OCI-LY7 (cell line): ENCODE data around the gene TMEM165. TPM values are rescaled to one million over a fixed set of nuclear protein-coding genes. Genes with fewer than 3 reads are reported as not detected.

Experiments used
- BruUV-seq: library from RNA; stranded (reverse); fragments of 400-500 nt; replicated peaks from 2 replicates; lab custom pipeline; 2021; lab: Mats Ljungman, UMichigan
- CTCF ChIA-PET: fragments of 300-600 bp; sonication (Branson Sonifier 250); formaldehyde crosslinking; loops from one replicate; lab custom pipeline; 2022; ENCODE audit warnings: antibody characterized with exemption; ENCODE audit not compliant: unreplicated experiment; lab: Charles Lee
- POLR2A ChIA-PET: fragments of 300-600 bp; sonication (Branson Sonifier 250); formaldehyde crosslinking; loops from one replicate; lab custom pipeline; 2022; ENCODE audit warnings: antibody characterized with exemption; lab: Charles Lee
- DNase-seq: peaks from one replicate; pipeline ENCODE4 v3.0.0-alpha.2; 2015; ENCODE audit warnings: low spot score
- H2AFZ ChIP-seq: fragments of 200-600 bp; sonication (generic), shearing (Covaris generic); 2 replicates; pipeline ENCODE4 v1.6.1; 2014; ENCODE audit warnings: mild to moderate bottlenecking, antibody characterized with exemption, low read length, moderate library complexity
- H3K27ac ChIP-seq: fragments of 200-600 bp; sonication (generic); 2 replicates; pipeline ENCODE4 v1.5.1; 2014; ENCODE audit warnings: mixed run types, low read depth, mild to moderate bottlenecking, moderate library complexity, low read length, inconsistent platforms; ENCODE audit not compliant: poor library complexity, severe bottlenecking
- H3K36me3 ChIP-seq: fragments of 200-600 bp; sonication (generic); 2 replicates; pipeline ENCODE4 v1.6.1; 2014; ENCODE audit warnings: mild to moderate bottlenecking, antibody characterized with exemption, low read length, moderate library complexity, mixed read lengths; ENCODE audit not compliant: insufficient read depth
- H3K4me1 ChIP-seq: fragments of 200-600 bp; sonication (generic); 2 replicates; pipeline ENCODE4 v1.5.1; 2014; ENCODE audit warnings: mild to moderate bottlenecking, low read length; ENCODE audit not compliant: insufficient read depth, poor library complexity, severe bottlenecking
- H3K4me2 ChIP-seq: fragments of 200-600 bp; sonication (generic); 2 replicates; pipeline ENCODE4 v1.6.1; 2014; ENCODE audit warnings: mild to moderate bottlenecking, low read length
- H3K4me3 ChIP-seq: fragments of 200-600 bp; sonication (generic); 2 replicates; pipeline ENCODE4 v1.5.1; 2014; ENCODE audit warnings: mild to moderate bottlenecking, low read depth, low read length; ENCODE audit not compliant: poor library complexity, severe bottlenecking
- H3K79me2 ChIP-seq: fragments of 200-600 bp; sonication (generic); 2 replicates; pipeline ENCODE4 v1.6.1; 2016; ENCODE audit warnings: low read depth, mild to moderate bottlenecking, low read length, moderate library complexity, mixed read lengths; ENCODE audit not compliant: insufficient read depth
- H3K9me2 ChIP-seq: fragments of 200-600 bp; sonication (generic); 2 replicates; pipeline ENCODE4 v1.6.1; 2016; ENCODE audit warnings: mild to moderate bottlenecking, low read length, mixed read lengths; ENCODE audit not compliant: insufficient read depth
- H3K9me3 ChIP-seq: fragments of 200-600 bp; sonication (generic); 2 replicates; pipeline ENCODE4 v1.6.1; 2014; ENCODE audit warnings: mild to moderate bottlenecking, mixed run types, low read length, mixed read lengths
- H4K20me1 ChIP-seq: fragments of 200-600 bp; sonication (generic); 2 replicates; pipeline ENCODE4 v1.6.1; 2014; ENCODE audit warnings: mild to moderate bottlenecking, antibody characterized with exemption, low read length, moderate library complexity, mixed read lengths; ENCODE audit not compliant: insufficient read depth
- EZH2phosphoT487 ChIP-seq: fragments of 200-600 bp; sonication (generic); IDR thresholded peaks from 2 replicates; pipeline ENCODE4 v1.6.1; 2018; ENCODE audit warnings: low read depth, borderline replicate concordance, mild to moderate bottlenecking, mixed run types, antibody characterized with exemption, low read length, moderate library complexity, mixed read lengths
- intact Hi-C: fragments of 100-400 bp; cut with micrococcal nuclease; formaldehyde crosslinking; loops from one replicate; pipeline ENCODE4 v1.10.0; 2022; ENCODE audit not compliant: unreplicated experiment
- total RNA-seq, 2 experiments: library from RNA; depleted of rRNA in 1 of 2; stranded (reverse); fragments of >200 nt in 1 of 2; shearing (Covaris generic) in 1 of 2; gene quantifications; 2 replicates each; pipeline ENCODE4 v1.2.3, GENCODE V29; 2014 to 2022
- TF ChIP-seq, protein P1 (sequence below): fragments of 200-600 bp; sonication (generic); conservative IDR thresholded peaks from 2 replicates; pipeline ENCODE4 v1.5.1; 2014; ENCODE audit warnings: mild to moderate bottlenecking, antibody characterized with exemption, low read length, moderate library complexity, mixed read lengths

TMEM165 gene
- total RNA-seq, 2 experiments from 2014 or later = 70.8 to 86.1 TPM

DNA sequence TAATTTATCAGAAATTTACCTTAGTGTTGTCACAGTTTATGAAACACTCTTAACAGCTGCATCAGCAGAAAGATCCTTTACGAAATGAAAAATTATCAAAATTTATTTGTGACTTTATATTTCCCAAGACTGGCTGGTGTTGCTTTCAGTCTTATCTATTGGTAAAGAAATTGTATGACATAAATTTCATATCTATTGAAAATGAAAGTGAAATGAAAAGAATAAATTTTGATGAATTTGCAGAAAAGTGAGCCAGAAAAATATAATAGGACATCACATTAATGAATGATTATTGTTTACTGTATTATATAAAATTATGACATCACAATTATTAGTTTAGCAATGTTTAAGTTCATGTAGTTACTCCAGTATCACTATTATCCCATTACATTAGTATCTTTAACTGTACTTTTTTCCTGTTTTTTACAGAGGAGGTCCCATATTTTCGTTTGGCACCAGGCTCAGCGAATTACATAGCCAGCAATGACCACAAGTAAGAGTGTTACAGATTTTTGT is 13.2 kb upstream of the TMEM165 start:
- H2AFZ ChIP-seq = no peak overlapping the region
- ChIA-PET POLR2A (no interaction called here), CTCF (no interaction called here)

GRCh38 chr4:55385201-55385649 is 10.5 kb upstream of the TMEM165 start:
- H3K36me3 ChIP-seq = no peaks in the 10 kb centered on the region
- H3K9me2 ChIP-seq = no peaks in the 10 kb centered on the region
- no peak for DNase-seq
- no peak overlapping the region for H3K4me3 ChIP-seq
- H3K79me2 ChIP-seq = no peaks in the 10 kb centered on the region
- no peak overlapping the region; the same call in 1 of the 2 replicates for H2AFZ ChIP-seq
- H3K27ac ChIP-seq = no peak overlapping the region
- H3K9me3 ChIP-seq = no peaks in the 10 kb centered on the region
- no peak for TF ChIP-seq EZH2phosphoT487
- TF ChIP-seq, protein P1, sequence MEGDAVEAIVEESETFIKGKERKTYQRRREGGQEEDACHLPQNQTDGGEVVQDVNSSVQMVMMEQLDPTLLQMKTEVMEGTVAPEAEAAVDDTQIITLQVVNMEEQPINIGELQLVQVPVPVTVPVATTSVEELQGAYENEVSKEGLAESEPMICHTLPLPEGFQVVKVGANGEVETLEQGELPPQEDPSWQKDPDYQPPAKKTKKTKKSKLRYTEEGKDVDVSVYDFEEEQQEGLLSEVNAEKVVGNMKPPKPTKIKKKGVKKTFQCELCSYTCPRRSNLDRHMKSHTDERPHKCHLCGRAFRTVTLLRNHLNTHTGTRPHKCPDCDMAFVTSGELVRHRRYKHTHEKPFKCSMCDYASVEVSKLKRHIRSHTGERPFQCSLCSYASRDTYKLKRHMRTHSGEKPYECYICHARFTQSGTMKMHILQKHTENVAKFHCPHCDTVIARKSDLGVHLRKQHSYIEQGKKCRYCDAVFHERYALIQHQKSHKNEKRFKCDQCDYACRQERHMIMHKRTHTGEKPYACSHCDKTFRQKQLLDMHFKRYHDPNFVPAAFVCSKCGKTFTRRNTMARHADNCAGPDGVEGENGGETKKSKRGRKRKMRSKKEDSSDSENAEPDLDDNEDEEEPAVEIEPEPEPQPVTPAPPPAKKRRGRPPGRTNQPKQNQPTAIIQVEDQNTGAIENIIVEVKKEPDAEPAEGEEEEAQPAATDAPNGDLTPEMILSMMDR = no peak
- H4K20me1 ChIP-seq = no peaks in the 10 kb centered on the region
- BruUV-seq = no TSS peak
- intact Hi-C loops = no loop called here
- peaks cover 12% of the 10 kb centered on the region for H3K4me1 ChIP-seq
- no peak overlapping the region for H3K4me2 ChIP-seq
- CTCF ChIA-PET = no interaction called here
- POLR2A ChIA-PET = interaction anchor here (0.8 to 2.2 kb wide), 4 partner anchors 8 to 37 kb away, joined by 3 to 9 read pairs (median 3); no protein-coding TSS in a partner anchor

More for the DNA sequence above, 13.2 kb upstream of the TMEM165 start:
- Histone ChIP-seq H3K4me2 (no peak overlapping the region), H3K4me1 (peaks cover 12% of the 10 kb centered on the region), H3K9me2 (no peaks in the 10 kb centered on the region), H3K4me3 (no peak overlapping the region), H3K27ac (no peak overlapping the region), H3K36me3 (no peaks in the 10 kb centered on the region), H4K20me1 (no peaks in the 10 kb centered on the region), H3K79me2 (no peaks in the 10 kb centered on the region), H3K9me3 (no peaks in the 10 kb centered on the region)
- TF ChIP-seq, protein P1 = no peak
- TF ChIP-seq EZH2phosphoT487 = no peak
- intact Hi-C loops = no loop called here
- DNase-seq = no peak
- no TSS peak for BruUV-seq

GRCh38 chr4:55386073-55386472 is 9.7 kb upstream of the TMEM165 start:
- H3K9me2 ChIP-seq = no peaks in the 10 kb centered on the region
- no peaks in the 10 kb centered on the region for H3K9me3 ChIP-seq
- DNase-seq = peak; percentile 37
- intact Hi-C loops = no loop called here
- H3K27ac ChIP-seq = no peak overlapping the region
- H3K79me2 ChIP-seq = no peaks in the 10 kb centered on the region
- H3K36me3 ChIP-seq = no peaks in the 10 kb centered on the region
- ChIA-PET POLR2A (interaction anchor here (1.1 to 2.0 kb wide), 5 partner anchors 9 to 38 kb away, joined by 3 to 15 read pairs (median 4); no protein-coding TSS in a partner anchor), CTCF (no interaction called here)
- H3K4me1 ChIP-seq = peaks cover 12% of the 10 kb centered on the region
- H3K4me2 ChIP-seq = peak overlapping the region; percentile 31; the same call in 1 of the 2 replicates
- no TSS peak for BruUV-seq
- no peak overlapping the region for H3K4me3 ChIP-seq
- H4K20me1 ChIP-seq = no peaks in the 10 kb centered on the region
- peak overlapping the region; percentile 84; the same call in 1 of the 2 replicates for H2AFZ ChIP-seq
- no peak for TF ChIP-seq EZH2phosphoT487
- TF ChIP-seq, protein P1 = no peak
